ENCODE results near the gene CHIT1.

The CHIT1 gene

GRCh38 chr1:203174324-203174985 lies 55.0 kb downstream of the CHIT1 start:
- POLR2A ChIA-PET: no interaction called here
- no peak for DNase-seq (ENCODE audit: low read depth, low spot score)
- no peak overlapping the region for H3K4me3 ChIP-seq (ENCODE audit: low read depth, low read length)
- TF ChIP-seq CTCF (IDR thresholded peaks at IDR 0.05; ENCODE audit: insufficient read depth, low read length, missing control alignments): no peak
- CTCF ChIA-PET: interaction anchor here (1.0 to 15.2 kb wide), 12 partner anchors 9 to 134 kb away, joined by 3 to 209 read pairs (median 31); partner anchors contain the start of genes ADORA1 and CHI3L1

GRCh38 chr1:203173566-203173965 lies 55.9 kb downstream of the CHIT1 start:
- CTCF ChIA-PET: interaction anchor here (0.7 to 15.2 kb wide), 22 partner anchors 10 to 169 kb away, joined by 3 to 209 read pairs (median 17); partner anchors contain the start of genes ADORA1 and CHI3L1
- no peak for TF ChIP-seq CTCF (IDR thresholded peaks at IDR 0.05; ENCODE audit: insufficient read depth, low read length, missing control alignments)
- H3K4me3 ChIP-seq (ENCODE audit: low read depth, low read length): no peak overlapping the region
- POLR2A ChIA-PET: no interaction called here
- DNase-seq (ENCODE audit: low read depth, low spot score): no peak

- ChIA-PET POLR2A (no interaction called here), CTCF (interaction anchor here (0.7 to 15.2 kb wide), 31 partner anchors 10 to 169 kb away, joined by 3 to 209 read pairs (median 8); partner anchors contain the start of genes ADORA1 and CHI3L1)
- DNase-seq (ENCODE audit: low read depth, low spot score): no peak
- no peak overlapping the region for H3K4me3 ChIP-seq (ENCODE audit: low read depth, low read length)
- no peak for TF ChIP-seq CTCF (IDR thresholded peaks at IDR 0.05; ENCODE audit: insufficient read depth, low read length, missing control alignments)
Measured at GRCh38 chr1:203173011-203173555, 56.4 kb downstream of the CHIT1 start.

- POLR2A ChIA-PET: no interaction called here
- no peak for DNase-seq (ENCODE audit: low read depth, low spot score)
Measured at GRCh38 chr1:203172184-203173010, 57.1 kb downstream of the CHIT1 start.

GRCh38 chr1:203171341-203172183 lies 57.9 kb downstream of the CHIT1 start:
- H3K4me3 ChIP-seq (ENCODE audit: low read depth, low read length): no peak overlapping the region
- TF ChIP-seq CTCF (IDR thresholded peaks at IDR 0.05; ENCODE audit: insufficient read depth, low read length, missing control alignments): no peak
- POLR2A ChIA-PET: no interaction called here
- CTCF ChIA-PET: interaction anchor here (0.7 to 15.2 kb wide), 29 partner anchors 10 to 144 kb away, joined by 3 to 209 read pairs (median 10); partner anchors contain the start of genes ADORA1 and CHI3L1
- no peak for DNase-seq (ENCODE audit: low read depth, low spot score)

More at GRCh38 chr1:203172184-203173010, 57.1 kb downstream of the CHIT1 start:
- H3K4me3 ChIP-seq (ENCODE audit: low read depth, low read length): no peak overlapping the region
- peak; percentile 91 for TF ChIP-seq CTCF (IDR thresholded peaks at IDR 0.05; ENCODE audit: insufficient read depth, low read length, missing control alignments)
- CTCF ChIA-PET: interaction anchor here (0.6 to 15.2 kb wide), 35 partner anchors 11 to 170 kb away, joined by 3 to 209 read pairs (median 6); partner anchors contain the start of genes ADORA1 and CHI3L1
